GM12878 (cell line): ENCODE data around the gene NDUFS6. TPM values are rescaled to one million over a fixed set of nuclear protein-coding genes. Genes with fewer than 3 reads are reported as not detected.

ENCODE experiments used
- BCL3 ChIP-seq: IDR thresholded peaks from 2 replicates; pipeline ENCODE4 v1.6.1; 2011; ENCODE audit warnings: borderline replicate concordance, low read depth, mild to moderate bottlenecking, moderate library complexity, low read length; ENCODE audit not compliant: insufficient read depth, poor library complexity, severe bottlenecking
- ESRRA ChIP-seq: IDR thresholded peaks from 2 replicates; pipeline ENCODE4 v1.6.1; 2012; ENCODE audit warnings: mild to moderate bottlenecking, low read length, improper control_type of control experiment
- IRF4 ChIP-seq: IDR thresholded peaks from 2 replicates; pipeline ENCODE4 v1.6.1; 2011; ENCODE audit warnings: low read depth, low read length
- NFXL1 ChIP-seq: fragments of 450-650 bp; IDR thresholded peaks from 2 replicates; pipeline ENCODE4 v1.6.1; 2017; ENCODE audit warnings: antibody characterized with exemption, mild to moderate bottlenecking, borderline replicate concordance
- POLR2AphosphoS2 ChIP-seq: IDR thresholded peaks from 2 replicates; pipeline ENCODE4 v1.6.1; 2011; ENCODE audit warnings: low read depth, mild to moderate bottlenecking, low read length, improper control_type of control experiment, moderate library complexity
- RUNX3 ChIP-seq: IDR thresholded peaks from 2 replicates; pipeline ENCODE4 v1.6.1; 2012; ENCODE audit warnings: low read length, inconsistent platforms
- polyA plus RNA-seq, 11 experiments: library from polyadenylated mRNA; depleted of rRNA in 4 of 11; unstranded in 6 of 11; stranded (reverse) in 5 of 11; fragments of >200 nt; fragmentation: Nextera tagmentation in 4 of 11; fragmentation: Illumina TruSeq in 1 of 11; extraction: Ambion mirVana in 4 of 11; extraction: Trizol in 1 of 11; gene quantifications; 1 replicate in 1 of 11; 2 replicates in 10 of 11; pipeline versions ENCODE4 v1.2.1 to v1.2.3, GENCODE V29; 2011 to 2016; ENCODE audit warnings: inconsistent platforms in 2 of 11, missing spikeins in 2 of 11, low read depth in 1 of 11
- total RNA-seq, 4 experiments: library from RNA; depleted of rRNA in 3 of 4; stranded (reverse); fragments of >200 nt in 3 of 4; fragmentation: Illumina TruSeq in 1 of 4; extraction: Trizol in 1 of 4; gene quantifications; 2 replicates each; pipeline versions ENCODE4 v1.2.1 to v1.2.3, GENCODE V29; 2013 to 2021
- TF ChIP-seq, protein P1 (sequence below): IDR thresholded peaks from 2 replicates; pipeline ENCODE4 v1.6.1; 2012; ENCODE audit warnings: mild to moderate bottlenecking, low read depth, low read length
- TF ChIP-seq, protein P2 (sequence below): IDR thresholded peaks from 2 replicates; pipeline ENCODE4 v1.6.1; 2011; ENCODE audit warnings: borderline replicate concordance, low read depth, mild to moderate bottlenecking, moderate library complexity, mixed read lengths, low read length; ENCODE audit not compliant: insufficient read depth; ENCODE audit errors: extremely low read length

Gene NDUFS6
- total and polyA plus RNA-seq, 10 of the 15 experiments (the other 5 are each of a cell fraction or from before 2014, with no cell fraction given) = 20.7 to 213 (median 58.3) TPM

DNA sequence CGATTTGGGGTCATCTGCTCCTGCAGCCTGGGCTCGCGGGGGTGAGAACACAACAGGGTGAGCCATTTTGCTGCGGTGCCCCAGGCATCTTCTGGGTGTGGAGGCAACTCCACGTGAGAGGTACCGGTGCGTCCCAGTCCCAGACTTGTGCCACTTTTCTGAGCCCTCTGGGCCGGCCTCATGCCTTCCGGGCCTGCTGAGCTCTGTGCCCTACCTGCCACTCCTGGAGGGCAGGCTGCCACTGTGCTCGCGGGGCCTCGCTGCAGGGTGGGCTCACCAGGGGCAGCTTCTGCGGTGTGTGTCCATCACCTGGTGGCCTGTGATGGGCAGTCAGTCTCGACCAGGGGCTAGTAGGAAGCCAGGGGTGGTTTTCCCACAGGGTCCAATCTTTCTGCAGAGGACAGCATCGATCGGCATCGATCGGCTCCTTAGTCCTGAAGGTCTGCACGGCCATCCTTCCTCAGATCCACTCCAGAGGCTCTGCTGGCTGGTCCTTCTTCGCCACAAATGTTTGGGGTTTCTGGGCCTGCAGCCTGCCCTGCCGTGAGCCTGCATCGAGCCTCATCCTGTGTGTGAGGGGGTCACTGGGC, 58.9 kb downstream of the NDUFS6 start (continued):
- TF ChIP-seq, protein P1, sequence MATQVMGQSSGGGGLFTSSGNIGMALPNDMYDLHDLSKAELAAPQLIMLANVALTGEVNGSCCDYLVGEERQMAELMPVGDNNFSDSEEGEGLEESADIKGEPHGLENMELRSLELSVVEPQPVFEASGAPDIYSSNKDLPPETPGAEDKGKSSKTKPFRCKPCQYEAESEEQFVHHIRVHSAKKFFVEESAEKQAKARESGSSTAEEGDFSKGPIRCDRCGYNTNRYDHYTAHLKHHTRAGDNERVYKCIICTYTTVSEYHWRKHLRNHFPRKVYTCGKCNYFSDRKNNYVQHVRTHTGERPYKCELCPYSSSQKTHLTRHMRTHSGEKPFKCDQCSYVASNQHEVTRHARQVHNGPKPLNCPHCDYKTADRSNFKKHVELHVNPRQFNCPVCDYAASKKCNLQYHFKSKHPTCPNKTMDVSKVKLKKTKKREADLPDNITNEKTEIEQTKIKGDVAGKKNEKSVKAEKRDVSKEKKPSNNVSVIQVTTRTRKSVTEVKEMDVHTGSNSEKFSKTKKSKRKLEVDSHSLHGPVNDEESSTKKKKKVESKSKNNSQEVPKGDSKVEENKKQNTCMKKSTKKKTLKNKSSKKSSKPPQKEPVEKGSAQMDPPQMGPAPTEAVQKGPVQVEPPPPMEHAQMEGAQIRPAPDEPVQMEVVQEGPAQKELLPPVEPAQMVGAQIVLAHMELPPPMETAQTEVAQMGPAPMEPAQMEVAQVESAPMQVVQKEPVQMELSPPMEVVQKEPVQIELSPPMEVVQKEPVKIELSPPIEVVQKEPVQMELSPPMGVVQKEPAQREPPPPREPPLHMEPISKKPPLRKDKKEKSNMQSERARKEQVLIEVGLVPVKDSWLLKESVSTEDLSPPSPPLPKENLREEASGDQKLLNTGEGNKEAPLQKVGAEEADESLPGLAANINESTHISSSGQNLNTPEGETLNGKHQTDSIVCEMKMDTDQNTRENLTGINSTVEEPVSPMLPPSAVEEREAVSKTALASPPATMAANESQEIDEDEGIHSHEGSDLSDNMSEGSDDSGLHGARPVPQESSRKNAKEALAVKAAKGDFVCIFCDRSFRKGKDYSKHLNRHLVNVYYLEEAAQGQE = no peak
- TF ChIP-seq RUNX3 (no peak), POLR2AphosphoS2 (no peak), BCL3 (no peak), ESRRA (no peak), NFXL1 (no peak), IRF4 (no peak)
- TF ChIP-seq, protein P2, sequence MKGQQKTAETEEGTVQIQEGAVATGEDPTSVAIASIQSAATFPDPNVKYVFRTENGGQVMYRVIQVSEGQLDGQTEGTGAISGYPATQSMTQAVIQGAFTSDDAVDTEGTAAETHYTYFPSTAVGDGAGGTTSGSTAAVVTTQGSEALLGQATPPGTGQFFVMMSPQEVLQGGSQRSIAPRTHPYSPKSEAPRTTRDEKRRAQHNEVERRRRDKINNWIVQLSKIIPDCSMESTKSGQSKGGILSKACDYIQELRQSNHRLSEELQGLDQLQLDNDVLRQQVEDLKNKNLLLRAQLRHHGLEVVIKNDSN = no peak
